DMS53 treated with DMSO at 0.1 percent for 48 hours (cell line): ENCODE results near the gene TAB2.

ENCODE experiments used
- DNase-seq: peaks from one replicate; lab custom pipeline; 2025; ENCODE audit not compliant: unreplicated experiment; lab: John Stamatoyannopoulos, UW

Gene TAB2

DNA sequence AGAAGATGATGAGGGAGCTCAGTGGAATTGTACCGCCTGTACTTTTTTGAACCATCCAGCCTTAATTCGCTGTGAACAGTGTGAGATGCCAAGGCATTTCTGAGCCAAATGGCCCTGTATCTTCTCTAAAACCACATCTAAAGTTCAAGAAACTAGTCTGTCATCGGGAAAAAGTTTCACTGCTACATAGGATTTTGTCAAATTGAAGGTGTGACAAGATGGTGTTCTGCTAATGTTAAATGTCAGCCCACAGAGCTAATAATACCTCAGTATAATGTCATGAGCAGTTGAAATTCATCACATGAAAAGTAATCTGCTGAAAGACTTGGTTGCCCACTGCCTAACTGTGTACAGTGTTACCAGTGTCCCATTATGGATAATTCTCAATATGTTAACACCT, 92.1 kb downstream of the TAB2 start:
- no peak for DNase-seq

- no peak for DNase-seq
These were observed 93.0 kb downstream of the TAB2 start for GRCh38 chr6:149410557-149410956.

- no peak for DNase-seq
These were observed 96.5 kb downstream of the TAB2 start for GRCh38 chr6:149414009-149414408.

DNA sequence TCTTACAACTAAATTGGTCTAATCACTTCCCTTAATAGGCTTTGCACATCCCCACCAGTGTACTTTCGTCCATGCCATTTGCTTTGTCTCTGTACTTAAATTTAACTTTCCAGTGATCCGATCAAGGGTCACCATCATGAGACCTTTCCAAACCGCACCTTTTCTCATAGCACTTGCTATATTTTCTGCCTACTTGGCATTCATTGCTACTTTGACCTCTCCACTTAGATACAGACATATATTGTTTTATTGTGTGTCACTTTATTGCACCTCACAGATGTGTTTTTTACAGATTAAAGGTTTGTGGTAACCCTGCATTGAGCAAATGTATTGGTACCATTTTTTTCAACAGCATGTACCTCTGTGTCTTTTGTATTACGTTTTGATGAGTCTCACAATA, 97.3 kb downstream of the TAB2 start:
- DNase-seq, result no peak

GRCh38 chr6:149419696-149420404, 102.3 kb downstream of the TAB2 start:
- no peak for DNase-seq

- DNase-seq, result no peak
These were observed 103.6 kb downstream of the TAB2 start for GRCh38 chr6:149421132-149421531.

DNA sequence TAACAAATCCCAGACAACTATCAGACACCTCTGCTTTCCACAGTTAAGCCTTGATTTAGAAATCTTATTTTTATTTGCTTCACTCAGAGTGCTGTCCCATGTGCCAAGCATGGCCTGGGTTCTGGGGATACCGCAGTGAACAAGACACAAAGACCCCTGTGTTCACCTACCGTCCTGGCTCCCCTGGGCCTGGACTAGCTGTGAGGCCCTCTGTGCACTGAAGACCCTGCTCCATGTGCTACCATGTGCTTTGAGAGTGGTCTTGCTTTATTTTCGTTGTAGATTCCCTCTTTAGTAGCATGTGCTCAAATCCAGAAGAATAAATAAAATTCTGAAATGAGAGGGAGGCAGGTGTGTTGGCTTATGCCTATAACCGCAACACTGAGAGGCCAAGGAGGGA, 105.1 kb downstream of the TAB2 start:
- DNase-seq, result no peak

GRCh38 chr6:149423964-149424440, 106.5 kb downstream of the TAB2 start:
- no peak for DNase-seq

- no peak for DNase-seq
These were observed 107.7 kb downstream of the TAB2 start for GRCh38 chr6:149425224-149425623.

GRCh38 chr6:149425754-149426153, 108.2 kb downstream of the TAB2 start:
- no peak for DNase-seq

GRCh38 chr6:149428606-149429005, 111.1 kb downstream of the TAB2 start:
- no peak for DNase-seq

DNA sequence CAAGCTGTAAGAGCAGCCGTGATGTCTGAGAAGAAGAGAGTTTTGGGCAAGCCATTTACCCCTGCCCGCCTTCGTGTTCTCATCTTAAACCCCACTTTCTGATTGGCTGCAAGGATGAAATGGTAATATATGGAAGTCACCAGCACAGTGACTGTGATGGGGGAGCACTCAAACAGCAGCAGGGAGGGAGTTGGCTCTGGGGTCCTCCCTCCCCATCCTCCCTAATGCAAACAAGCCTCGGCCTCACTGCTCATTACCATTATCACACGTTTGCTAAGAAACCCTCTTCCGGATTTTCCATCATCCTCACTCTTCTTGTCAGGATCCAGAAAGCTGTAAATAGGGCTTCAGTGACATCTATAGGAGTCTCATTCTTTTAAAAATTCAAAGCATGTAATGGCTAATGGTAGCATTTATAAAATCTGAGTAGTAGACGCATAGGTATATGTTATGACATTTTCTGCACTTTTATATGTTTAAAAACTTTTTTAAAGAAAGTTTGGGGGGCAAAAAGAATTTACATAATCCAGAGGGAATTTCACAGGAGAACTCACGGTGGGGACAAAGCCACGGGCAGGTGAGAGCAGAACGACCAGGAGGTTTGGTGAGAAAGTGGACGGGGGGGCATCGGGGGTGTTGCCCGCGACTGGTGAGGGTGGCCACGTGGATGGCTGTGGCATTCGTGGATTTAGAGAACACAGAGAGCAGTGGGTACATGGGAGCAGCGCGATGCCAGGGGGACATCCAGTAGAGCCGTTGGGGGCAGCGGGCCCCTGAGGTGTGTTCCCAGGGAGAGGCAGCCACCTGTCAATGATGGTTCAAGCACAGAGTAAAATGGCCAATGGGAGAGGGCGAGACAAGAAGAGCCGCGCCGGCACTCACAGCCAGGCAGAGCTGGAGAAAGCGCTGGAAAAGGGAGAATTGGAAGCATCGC, 112.2 kb downstream of the TAB2 start:
- DNase-seq, result no peak

DNA sequence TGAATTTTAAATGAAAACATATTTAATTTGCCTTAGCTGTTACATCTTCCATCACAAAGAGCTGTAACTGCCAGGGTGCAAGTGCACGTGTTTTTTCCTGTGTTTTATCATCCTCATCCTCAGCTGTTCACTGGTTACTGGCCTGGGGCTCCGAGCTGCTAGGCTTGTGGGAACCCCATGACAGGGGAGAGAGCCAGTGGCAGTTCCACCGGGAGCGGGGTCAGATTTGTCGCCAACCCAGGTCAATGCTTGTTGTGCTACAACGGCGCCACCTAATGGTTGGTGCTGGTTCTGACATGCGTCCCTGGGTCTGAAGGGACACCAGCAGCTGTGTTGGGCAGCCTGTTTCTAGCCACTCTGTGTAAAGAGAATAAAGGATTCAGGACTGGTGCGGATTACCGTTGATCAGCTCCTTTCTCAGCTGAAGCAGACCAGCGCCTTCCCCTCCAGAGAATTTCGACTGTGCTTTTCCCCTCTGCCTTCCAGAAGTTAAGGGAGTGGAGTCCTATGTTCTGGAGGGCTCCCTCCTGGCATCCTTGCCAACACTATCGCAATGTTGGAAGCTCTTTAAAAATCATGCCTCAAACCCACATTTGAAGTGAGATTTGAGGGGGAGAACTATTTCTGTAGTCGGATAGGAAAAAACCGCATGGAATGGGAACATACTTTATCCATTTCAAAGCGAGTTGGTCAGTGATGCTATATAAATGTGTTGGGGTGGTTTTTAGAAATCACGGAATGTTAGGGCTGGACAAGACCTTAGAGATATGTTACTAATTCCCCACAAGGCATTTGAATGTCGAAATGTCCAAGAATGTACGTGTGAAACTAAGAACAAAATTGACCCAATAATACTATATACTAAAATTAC, 114.6 kb downstream of the TAB2 start:
- peak; percentile 68 for DNase-seq

- DNase-seq, result no peak
These were observed 115.9 kb downstream of the TAB2 start for GRCh38 chr6:149433405-149433804.

- DNase-seq, result no peak
These were observed 116.4 kb downstream of the TAB2 start for GRCh38 chr6:149433881-149434280.

GRCh38 chr6:149435919-149436586, 118.5 kb downstream of the TAB2 start:
- no peak for DNase-seq

GRCh38 chr6:149436647-149437046, 119.1 kb downstream of the TAB2 start:
- DNase-seq, result no peak

DNA sequence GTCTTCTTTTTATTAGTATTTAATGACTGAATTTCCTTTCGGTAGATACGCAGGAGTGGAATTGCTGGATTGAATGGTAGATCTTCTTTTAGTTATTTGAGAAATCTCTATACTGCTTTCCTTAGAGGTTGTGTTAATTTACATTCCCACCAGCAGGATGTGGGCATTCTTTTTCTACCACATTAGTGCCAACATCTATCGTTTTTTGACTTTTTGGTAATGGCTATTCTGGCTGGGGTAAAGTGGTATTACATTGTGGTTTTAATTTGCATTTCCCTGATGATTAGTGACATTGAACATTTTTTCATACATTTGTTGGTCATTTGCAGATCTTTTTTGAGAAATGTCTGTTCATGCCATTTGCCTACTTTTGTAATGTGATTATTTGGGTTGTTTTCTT, 119.7 kb downstream of the TAB2 start:
- DNase-seq, result no peak

DNA sequence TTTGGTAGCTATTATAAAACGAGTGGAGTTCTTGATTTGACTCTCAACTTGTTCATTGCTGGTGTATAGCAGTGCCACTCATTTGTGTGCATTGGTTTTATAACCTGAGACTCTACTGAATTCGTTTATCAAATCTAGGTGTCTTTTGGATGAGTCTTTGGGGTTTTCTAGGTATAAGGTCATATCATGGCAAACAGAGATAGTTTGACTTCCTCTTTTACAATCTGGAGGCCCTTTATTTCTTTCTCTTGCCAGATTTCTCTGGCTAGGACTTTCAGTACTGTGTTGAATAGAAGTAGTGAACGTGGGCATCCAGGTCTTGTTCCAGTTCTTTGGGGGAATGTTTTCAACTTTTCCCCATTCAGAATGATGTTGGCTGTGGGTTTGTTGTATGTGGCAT, 121.3 kb downstream of the TAB2 start:
- no peak for DNase-seq

- no peak for DNase-seq
These were observed 122.1 kb downstream of the TAB2 start for GRCh38 chr6:149439626-149440025.
